ENCODE measurements around the gene PHF1.

DNA sequence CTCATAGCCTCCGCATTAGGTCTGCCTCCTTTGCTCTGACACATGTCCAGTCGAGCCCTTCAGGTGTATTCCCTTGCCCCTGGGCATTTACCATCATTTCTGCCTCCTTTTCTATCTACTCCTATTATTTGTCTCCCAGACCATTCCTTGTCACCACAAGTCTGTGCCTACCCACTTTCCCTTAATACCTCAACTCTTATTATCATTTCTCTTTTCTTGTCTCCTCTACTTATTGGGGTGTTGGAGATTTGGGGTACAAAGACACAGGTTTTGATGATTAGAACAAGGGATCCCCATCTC is 10.5 kb downstream of the PHF1 start:
- TF ChIP-seq EZH2 (IDR thresholded peaks at IDR 0.05; ENCODE audit: insufficient read depth, poor library complexity, severe bottlenecking) (no peak), EZH2phosphoT487 (IDR thresholded peaks at IDR 0.05; ENCODE audit: insufficient read depth, low read depth) (no peak)
